Measurements from ENCODE around the gene TAAR2.
"Not testable (repeated sequence)": the region's sequence is repeated elsewhere in the genome, so short reads cannot be mapped to it uniquely, and the experiment has no call there.

The TAAR2 gene, protein sequence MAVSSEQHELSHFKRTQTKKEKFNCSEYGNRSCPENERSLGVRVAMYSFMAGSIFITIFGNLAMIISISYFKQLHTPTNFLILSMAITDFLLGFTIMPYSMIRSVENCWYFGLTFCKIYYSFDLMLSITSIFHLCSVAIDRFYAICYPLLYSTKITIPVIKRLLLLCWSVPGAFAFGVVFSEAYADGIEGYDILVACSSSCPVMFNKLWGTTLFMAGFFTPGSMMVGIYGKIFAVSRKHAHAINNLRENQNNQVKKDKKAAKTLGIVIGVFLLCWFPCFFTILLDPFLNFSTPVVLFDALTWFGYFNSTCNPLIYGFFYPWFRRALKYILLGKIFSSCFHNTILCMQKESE

GRCh38 chr6:132624175-132624574, at the start of gene TAAR2:
TSS of gene TAAR2 (minus strand) at chr6:132624275. CDS start at chr6:132624275, 0 bp downstream.
- DNase-seq = no peak

DNA sequence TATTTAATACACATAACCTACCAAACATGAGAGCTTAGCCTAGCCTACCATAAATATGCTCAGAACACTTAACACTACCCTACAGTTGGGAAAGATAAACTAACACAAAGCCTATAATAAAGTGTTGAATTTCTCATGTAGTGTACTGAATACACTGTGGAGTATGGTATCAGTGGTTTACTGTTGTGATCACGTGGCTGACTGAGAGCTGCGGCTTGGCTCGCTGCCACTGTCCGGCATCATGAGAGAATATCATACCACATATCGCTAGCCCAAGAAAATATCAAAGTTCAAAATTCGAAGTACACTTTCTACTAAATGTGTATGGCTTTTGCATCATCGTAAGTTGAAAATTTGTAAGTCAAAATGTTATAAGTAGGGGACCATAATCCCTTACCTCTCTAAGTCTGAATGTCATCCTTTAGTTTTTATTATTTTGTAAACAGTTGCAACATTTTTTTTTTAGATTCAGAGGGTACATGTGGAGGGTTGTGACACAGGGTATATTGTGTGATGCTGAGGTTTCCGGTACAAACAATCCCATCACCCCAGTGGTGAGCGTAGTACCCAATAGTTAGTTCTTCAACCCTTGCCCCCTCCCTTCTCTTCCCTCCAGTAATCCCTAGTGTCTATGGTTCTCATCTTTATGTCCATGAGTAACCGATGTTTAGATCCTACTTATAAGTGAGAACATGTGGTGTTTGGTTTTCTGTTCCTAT, 49.5 kb upstream of the TAAR2 start:
- no peak for DNase-seq

- no peak for DNase-seq
Observed at GRCh38 chr6:132671295-132671694, 47.2 kb upstream of the TAAR2 start.

DNA sequence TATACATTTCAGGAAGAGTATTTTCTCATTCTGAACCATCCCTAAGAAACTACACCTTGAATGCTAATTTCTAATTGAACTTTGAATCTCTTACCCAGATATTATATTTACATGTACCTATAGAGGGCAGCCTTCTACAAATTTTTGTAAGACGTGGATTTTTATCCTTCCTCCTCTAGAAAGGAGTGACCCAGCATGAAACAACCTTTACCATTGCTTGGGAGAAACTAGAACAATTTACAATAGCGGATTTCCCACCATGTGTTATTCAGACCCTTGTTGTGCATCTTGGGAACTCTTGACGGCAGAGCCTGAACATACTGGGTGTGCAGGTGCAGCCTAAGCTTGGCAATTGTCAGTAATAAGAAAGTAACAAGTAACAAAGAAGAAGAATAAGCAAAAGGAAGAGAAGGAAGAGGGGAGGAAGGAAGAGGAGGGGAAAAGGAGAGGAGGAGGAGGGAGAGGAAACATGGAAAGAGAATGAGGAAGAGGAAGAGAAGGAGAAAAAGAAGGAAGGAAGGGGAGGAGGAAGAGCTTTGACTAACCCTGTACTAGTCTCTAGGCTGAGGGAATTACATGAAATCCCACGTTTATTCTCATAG, 45.7 kb upstream of the TAAR2 start:
- DNase-seq = no peak

GRCh38 chr6:132666118-132666517, 42.0 kb upstream of the TAAR2 start:
- no peak for DNase-seq

- no peak for DNase-seq
Observed at GRCh38 chr6:132664309-132665034, 40.4 kb upstream of the TAAR2 start.

DNA sequence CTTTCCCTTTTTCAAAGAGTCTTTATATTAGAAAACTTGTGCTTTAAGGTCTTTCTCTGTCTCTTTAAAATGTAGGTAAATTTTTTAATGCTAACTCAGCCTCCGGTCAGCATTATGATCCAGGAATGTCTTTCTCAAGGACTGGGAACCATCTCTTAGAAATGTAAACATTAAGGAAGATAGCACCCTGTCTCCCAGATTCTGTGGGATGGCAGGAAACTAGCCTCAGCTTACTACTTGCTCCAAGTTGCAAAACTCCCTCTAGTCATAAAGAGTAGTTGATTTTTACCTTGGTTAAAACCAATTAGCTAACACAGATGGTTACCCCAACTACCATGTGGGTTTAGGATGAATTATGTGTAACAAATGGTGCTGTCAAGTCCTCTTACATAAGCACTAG, 39.6 kb upstream of the TAAR2 start:
- DNase-seq = no peak

DNA sequence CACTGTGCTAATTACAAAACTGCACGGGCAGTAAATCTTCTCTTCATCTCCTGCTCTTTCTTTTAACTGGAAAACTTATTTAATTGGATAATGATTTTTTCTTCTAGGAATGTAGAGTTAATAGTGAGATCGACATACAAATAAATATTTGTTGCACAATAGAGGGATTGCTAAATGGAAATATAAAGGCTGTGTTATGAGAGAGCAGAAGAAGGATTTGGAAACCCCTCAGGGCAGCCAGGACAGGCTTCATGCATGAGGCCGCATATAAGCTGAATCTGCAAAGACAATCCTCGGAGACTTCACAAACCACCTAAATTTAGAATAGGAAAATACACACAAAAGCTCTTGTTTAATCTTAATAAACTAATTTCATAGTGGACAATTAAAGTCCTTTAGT, 37.8 kb upstream of the TAAR2 start:
- DNase-seq = no peak

DNA sequence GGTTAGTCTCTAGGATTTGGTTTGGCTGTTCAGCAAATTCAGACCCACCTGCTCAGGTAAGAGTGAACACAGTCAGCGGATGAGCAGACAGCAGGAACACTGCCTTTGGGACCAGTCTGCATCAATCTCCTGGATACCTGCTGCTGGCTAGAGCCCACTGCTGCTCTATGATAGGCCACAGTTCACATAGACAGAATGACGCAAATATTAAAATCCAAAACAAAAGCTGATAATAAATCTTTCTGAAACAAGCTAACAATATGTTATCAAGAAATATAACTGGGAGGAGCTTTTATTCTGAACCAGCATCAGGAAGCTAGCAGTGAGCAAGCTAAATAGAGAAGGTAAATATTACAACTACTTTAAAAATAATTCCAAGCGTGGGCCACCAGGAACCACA, 35.0 kb upstream of the TAAR2 start, which contains the start of gene TAAR1:
TSS of gene TAAR1 (minus strand) at position 101 of the 400 bp plus-strand sequence. CDS start 13,179 bp downstream, outside the sequence.
- DNase-seq = no peak

- DNase-seq = no peak
Observed at GRCh38 chr6:132651062-132651461, 27.0 kb upstream of the TAAR2 start.

DNA sequence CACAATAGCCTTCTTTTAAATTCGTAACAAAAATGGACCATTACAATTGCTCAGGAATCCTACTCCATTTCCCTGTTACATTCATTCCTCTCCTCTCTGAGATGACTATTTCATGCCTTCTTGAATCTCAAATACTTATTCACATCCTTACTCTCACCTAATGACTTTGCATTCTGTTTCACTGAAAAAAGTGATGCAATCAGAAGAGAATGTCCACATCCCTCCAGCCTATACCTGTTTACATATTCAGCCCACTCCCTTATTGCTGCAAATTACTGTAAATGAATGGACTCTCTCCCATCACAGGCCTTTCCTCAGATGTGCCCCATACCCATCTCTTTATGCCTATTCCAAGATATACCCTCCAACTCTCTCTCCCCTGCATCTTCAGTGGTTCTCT, 26.4 kb upstream of the TAAR2 start:
- no peak for DNase-seq

- DNase-seq = no peak
Observed at GRCh38 chr6:132648828-132649227, 24.8 kb upstream of the TAAR2 start.

DNA sequence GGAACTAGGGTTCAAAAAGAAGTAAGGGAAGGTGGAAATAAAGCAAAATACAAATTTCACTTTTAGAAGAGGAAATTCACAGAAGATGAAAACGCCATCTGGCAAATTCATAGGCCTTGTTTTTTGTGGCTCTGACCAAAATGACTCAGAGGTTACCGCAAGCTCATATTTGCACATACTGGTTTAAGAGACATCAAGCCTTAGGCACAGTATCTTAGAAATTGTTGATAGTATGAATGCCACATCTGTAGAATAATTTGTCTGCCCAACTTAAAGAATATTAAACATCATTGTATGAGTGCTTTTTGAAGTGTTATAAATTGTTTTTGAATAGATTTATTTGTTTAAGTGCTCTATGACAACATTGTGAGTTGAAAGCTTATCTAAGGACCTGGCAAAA, 24.3 kb upstream of the TAAR2 start:
- no peak for DNase-seq

GRCh38 chr6:132643547-132643946, 19.5 kb upstream of the TAAR2 start:
- DNase-seq = no peak

GRCh38 chr6:132637135-132637534, 13.1 kb upstream of the TAAR2 start:
- DNase-seq = not testable (repeated sequence)

DNA sequence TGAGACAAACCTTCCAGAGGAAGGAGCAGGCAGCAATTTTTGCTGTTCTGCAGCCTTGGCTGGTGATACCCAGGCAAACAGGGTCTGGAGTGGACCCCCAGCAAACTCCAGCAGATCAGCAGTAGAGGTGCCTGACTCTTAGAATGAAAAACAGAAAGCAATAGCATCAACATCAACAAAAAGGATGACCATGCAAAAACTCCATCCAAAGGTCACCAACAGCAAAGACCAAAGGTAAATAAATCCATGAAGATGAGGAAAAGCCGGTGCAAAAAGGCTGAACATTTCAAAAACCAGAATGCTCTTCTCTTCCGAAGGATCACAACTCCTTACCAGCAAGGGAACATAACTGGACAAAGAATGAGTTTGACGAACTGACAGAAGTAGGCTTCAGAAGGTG, 11.8 kb upstream of the TAAR2 start:
- DNase-seq = not testable (repeated sequence)

GRCh38 chr6:132635288-132635687, 11.2 kb upstream of the TAAR2 start:
- not testable (repeated sequence) for DNase-seq

GRCh38 chr6:132634796-132635195, 10.7 kb upstream of the TAAR2 start:
- DNase-seq = no peak

DNA sequence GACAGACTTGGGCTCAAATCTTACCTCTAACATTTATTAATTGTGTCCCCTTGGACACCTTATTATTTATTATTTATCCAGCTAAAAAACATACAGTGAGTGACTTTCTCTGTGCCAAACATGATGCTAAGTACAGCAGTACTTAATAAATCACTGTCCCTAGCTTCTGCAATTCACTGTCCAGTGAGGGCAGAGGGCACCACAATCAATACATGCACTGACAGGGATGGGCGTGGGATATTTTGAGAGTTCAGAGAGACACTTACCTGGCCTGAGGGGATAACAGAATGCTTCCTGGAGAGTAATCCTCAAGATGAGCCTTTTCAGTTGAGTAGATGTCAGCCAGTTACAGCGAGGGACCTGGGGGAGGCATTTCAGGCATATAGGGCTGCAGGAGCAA, 9.3 kb upstream of the TAAR2 start:
- no peak for DNase-seq

GRCh38 chr6:132623106-132623845, 799 bp downstream of the TAAR2 start:
- no peak for DNase-seq

- no peak for DNase-seq
Observed at GRCh38 chr6:132616677-132617076, 7.4 kb downstream of the TAAR2 start.

DNA sequence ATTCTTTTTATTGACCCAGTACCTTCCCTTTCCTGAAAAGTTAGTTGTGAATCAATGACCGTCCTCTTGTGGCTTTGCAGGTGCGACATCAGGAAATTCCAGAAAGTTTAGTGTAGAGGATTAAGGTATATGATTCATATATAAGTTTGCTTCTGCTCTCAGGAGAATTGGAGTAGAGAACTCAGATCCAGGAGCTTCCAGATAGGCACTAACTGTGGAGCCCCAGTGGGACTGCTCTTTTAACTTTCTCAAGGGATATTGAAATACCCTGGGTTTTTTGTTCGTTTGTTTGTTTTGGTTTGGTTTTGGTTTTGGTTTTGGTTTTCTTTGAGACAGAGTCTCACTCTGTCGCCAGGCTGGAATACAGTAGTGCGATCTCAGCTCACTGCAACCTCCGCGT, 9.5 kb downstream of the TAAR2 start:
- DNase-seq = no peak

Data from GOT3 (cell line).